ENCODE measurements around the gene GULP1. TPM values are rescaled to one million over a fixed set of nuclear protein-coding genes. Genes with fewer than 3 reads are reported as not detected.

The GULP1 gene
- polyA plus RNA-seq, 1 donor from 2014 or later: 10.2 TPM

DNA sequence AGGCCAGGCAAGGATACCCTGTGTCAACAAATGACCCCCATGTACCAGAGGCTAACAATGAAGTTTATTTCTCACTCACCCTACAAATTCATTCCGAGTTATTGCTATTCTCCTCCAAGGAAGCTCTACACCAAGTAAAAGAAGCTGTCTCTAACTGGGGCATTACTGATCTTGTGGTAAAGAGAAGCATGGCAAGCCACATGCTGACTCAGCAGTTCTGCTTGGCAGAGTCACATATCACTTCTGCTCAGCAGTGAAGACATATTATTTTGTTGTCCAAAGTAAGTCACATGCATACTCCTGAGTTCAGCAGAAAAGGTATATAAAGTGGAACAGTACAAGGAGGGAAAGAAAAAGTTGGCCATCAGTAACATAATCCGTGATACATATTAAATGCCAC lies 315.8 kb downstream of the GULP1 start:
- Histone ChIP-seq H3K9me2 (ENCODE audit: insufficient read depth, low read length) (no peaks in the 10 kb centered on the region), H3K4me2 (ENCODE audit: low read length) (no peak overlapping the region), H3K79me2 (replicated peaks; ENCODE audit: insufficient read depth, low read length) (no peaks in the 10 kb centered on the region), H3K9ac (ENCODE audit: low read length) (no peak overlapping the region), H4K20me1 (ENCODE audit: insufficient read depth) (no peaks in the 10 kb centered on the region), H3K9me3 (ENCODE audit: low read length) (no peaks in the 10 kb centered on the region), H3K27me3 (ENCODE audit: insufficient read depth, low read depth, low read length) (no peaks in the 10 kb centered on the region), H3K4me3 (ENCODE audit: low read length) (no peak overlapping the region), H3F3A (ENCODE audit: insufficient read depth, low read length, poor library complexity, severe bottlenecking) (no peaks in the 10 kb centered on the region), H2AFZ (ENCODE audit: low read depth, low read length) (no peak overlapping the region), H3K27ac (ENCODE audit: low read length) (no peak overlapping the region), H3K36me3 (ENCODE audit: insufficient read depth, low read length) (no peaks in the 10 kb centered on the region)
- TF ChIP-seq EZH2 (IDR thresholded peaks at IDR 0.05; ENCODE audit: borderline replicate concordance, insufficient read depth, low read length, poor library complexity, severe bottlenecking) (no peak), MXI1 (conservative IDR thresholded peaks at IDR 0.05; ENCODE audit: poor library complexity, severe bottlenecking) (no peak), RAD21 (conservative IDR thresholded peaks at IDR 0.05) (no peak), TAF1 (IDR thresholded peaks at IDR 0.05; ENCODE audit: low read depth) (no peak), CTCF (IDR thresholded peaks at IDR 0.05; ENCODE audit: poor library complexity, severe bottlenecking) (no peak), REST (IDR thresholded peaks at IDR 0.05; ENCODE audit: borderline replicate concordance) (no peak), SMC3 (conservative IDR thresholded peaks at IDR 0.05; ENCODE audit: poor library complexity) (no peak), EP300 (conservative IDR thresholded peaks at IDR 0.05; ENCODE audit: poor library complexity, severe bottlenecking) (no peak), POLR2AphosphoS5 (IDR thresholded peaks at IDR 0.05) (no peak)

- H4K20me1 ChIP-seq (ENCODE audit: insufficient read depth): no peaks in the 10 kb centered on the region
- no peaks in the 10 kb centered on the region for H3K9me3 ChIP-seq (ENCODE audit: low read length)
- H2AFZ ChIP-seq (ENCODE audit: low read depth, low read length): no peak overlapping the region
- H3F3A ChIP-seq (ENCODE audit: insufficient read depth, low read length, poor library complexity, severe bottlenecking): no peaks in the 10 kb centered on the region
- H3K27ac ChIP-seq (ENCODE audit: low read length): no peak overlapping the region
- H3K9ac ChIP-seq (ENCODE audit: low read length): no peak overlapping the region
- H3K27me3 ChIP-seq (ENCODE audit: insufficient read depth, low read depth, low read length): no peaks in the 10 kb centered on the region
- no peaks in the 10 kb centered on the region for H3K79me2 ChIP-seq (replicated peaks; ENCODE audit: insufficient read depth, low read length)
- no peak overlapping the region for H3K4me2 ChIP-seq (ENCODE audit: low read length)
- no peaks in the 10 kb centered on the region for H3K9me2 ChIP-seq (ENCODE audit: insufficient read depth, low read length)
- H3K4me3 ChIP-seq (ENCODE audit: low read length): no peak overlapping the region
- TF ChIP-seq MXI1 (conservative IDR thresholded peaks at IDR 0.05; ENCODE audit: poor library complexity, severe bottlenecking) (no peak), CTCF (IDR thresholded peaks at IDR 0.05; ENCODE audit: poor library complexity, severe bottlenecking) (no peak), RAD21 (conservative IDR thresholded peaks at IDR 0.05) (no peak), EZH2 (IDR thresholded peaks at IDR 0.05; ENCODE audit: borderline replicate concordance, insufficient read depth, low read length, poor library complexity, severe bottlenecking) (no peak), SMC3 (conservative IDR thresholded peaks at IDR 0.05; ENCODE audit: poor library complexity) (no peak), TAF1 (IDR thresholded peaks at IDR 0.05; ENCODE audit: low read depth) (no peak), POLR2AphosphoS5 (IDR thresholded peaks at IDR 0.05) (no peak), EP300 (conservative IDR thresholded peaks at IDR 0.05; ENCODE audit: poor library complexity, severe bottlenecking) (no peak), REST (IDR thresholded peaks at IDR 0.05; ENCODE audit: borderline replicate concordance) (no peak)
- no peaks in the 10 kb centered on the region for H3K36me3 ChIP-seq (ENCODE audit: insufficient read depth, low read length)
Measured at GRCh38 chr2:188609321-188610049, 317.8 kb downstream of the GULP1 start.

Measured in neural cell (in vitro differentiated cells).